ENCODE results near the gene MYL5.

MYL5 gene

DNA sequence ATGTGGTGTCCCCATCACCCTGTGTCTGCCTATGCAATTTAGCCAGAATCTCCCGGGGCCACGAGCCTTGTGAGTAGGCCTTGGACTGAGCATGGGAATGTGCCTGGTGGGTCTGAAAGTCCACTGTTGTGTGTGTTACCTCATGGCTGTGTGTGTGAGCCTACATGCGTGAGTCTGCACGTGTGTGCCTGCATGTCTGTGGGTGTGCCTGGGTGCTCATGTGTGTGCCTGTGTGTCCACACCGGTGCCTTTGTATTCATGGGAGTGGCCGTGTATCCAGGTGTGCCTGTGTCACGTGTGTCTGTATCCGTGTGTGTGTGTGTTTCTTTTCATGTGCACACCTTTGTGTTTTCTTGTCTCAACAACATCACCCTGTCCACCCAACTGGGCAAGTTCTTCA is 14.5 kb upstream of the MYL5 start:
- no peak for TF ChIP-seq POLR2AphosphoS5 (IDR thresholded peaks at IDR 0.05; ENCODE audit: low read depth, low read length)
- no peak for TF ChIP-seq POLR2A (IDR thresholded peaks at IDR 0.05; ENCODE audit: low read depth, low read length)
- TF ChIP-seq TAF1 (IDR thresholded peaks at IDR 0.05; ENCODE audit: borderline replicate concordance, low read depth, low read length): no peak
- DNase-seq (ENCODE audit: insufficient read length) (no peak), FAIRE-seq (no peak)

DNA sequence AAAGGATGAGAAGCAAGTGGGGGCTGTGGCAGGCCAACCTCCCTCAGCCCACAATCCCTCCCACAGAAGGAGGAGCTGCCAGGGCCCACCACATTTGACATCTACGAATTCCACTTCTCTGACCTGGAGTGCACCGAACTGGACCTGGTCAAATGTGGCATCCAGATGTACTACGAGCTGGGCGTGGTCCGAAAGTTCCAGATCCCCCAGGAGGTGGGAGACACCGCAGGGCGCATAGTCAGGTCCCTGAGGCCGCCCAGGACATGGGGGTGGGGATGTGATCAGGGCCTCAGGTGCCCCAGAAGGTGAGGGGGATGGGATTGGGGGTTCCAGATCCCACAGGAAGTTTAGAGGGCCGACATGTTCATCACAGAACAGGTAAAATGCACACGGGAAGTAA is 13.9 kb upstream of the MYL5 start:
- DNase-seq (ENCODE audit: insufficient read length) (no peak), FAIRE-seq (no peak)
- no peak for TF ChIP-seq POLR2AphosphoS5 (IDR thresholded peaks at IDR 0.05; ENCODE audit: low read depth, low read length)
- no peak for TF ChIP-seq POLR2A (IDR thresholded peaks at IDR 0.05; ENCODE audit: low read depth, low read length)
- TF ChIP-seq TAF1 (IDR thresholded peaks at IDR 0.05; ENCODE audit: borderline replicate concordance, low read depth, low read length): no peak

DNA sequence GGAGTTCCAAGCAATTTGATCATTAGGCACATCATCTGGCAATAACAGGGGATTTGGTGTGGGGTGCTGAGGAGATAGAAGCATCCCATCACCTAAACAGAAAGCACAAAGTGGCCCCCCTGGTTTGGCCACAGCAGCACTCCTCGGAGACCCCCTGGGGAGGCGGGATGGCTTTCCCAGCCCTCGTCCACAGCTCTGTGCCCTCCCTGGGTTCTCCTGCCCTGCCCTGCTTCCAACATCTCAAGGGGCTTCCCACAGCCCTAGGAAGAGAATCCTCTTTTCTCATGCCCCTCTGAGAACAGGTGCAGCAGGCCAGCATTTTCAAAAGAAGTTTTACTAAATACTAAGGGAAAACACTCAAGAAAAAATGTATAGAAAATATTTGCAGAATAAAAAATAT is 13.1 kb upstream of the MYL5 start:
- no peak for DNase-seq (ENCODE audit: insufficient read length)
- FAIRE-seq: no peak
- TF ChIP-seq POLR2A (IDR thresholded peaks at IDR 0.05; ENCODE audit: low read depth, low read length) (no peak), POLR2AphosphoS5 (IDR thresholded peaks at IDR 0.05; ENCODE audit: low read depth, low read length) (no peak), TAF1 (IDR thresholded peaks at IDR 0.05; ENCODE audit: borderline replicate concordance, low read depth, low read length) (no peak)

DNA sequence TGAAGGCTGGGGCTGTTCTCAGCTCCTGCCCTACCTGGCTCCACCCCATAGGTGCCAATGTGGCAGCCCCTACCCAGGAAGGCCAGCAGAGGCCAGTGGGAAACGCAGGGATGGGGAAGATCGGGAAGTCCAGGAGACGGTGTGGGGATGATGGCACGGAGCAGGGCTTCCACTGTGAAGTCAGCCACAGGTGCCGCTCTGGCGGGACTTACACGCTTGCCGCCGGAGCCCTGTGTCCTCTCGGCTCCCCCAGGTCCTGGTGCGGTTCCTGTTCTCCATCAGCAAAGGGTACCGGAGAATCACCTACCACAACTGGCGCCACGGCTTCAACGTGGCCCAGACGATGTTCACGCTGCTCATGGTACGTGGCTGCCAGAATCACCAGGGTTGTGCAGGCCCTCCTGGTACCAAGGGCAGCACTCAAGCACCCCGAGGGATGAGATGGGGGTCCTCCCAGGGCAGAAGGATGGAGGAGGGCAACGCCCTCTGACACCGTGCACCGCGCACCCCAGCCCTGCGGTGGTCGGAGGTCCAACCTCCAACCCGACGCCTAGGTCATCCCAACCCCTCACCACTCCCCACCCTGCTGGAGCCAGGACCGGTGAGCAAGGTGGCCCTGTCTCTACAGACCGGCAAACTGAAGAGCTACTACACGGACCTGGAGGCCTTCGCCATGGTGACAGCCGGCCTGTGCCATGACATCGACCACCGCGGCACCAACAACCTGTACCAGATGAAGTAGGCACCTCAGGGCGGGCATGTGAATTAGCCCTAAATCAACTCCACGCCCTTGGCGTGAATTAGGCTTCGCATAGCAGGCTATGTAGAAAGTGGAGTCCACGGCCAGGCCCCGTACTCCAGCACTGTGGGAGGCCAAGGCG is 12.2 kb upstream of the MYL5 start:
- no peak for DNase-seq (ENCODE audit: insufficient read length)
- no peak for TF ChIP-seq POLR2AphosphoS5 (IDR thresholded peaks at IDR 0.05; ENCODE audit: low read depth, low read length)
- TF ChIP-seq POLR2A (IDR thresholded peaks at IDR 0.05; ENCODE audit: low read depth, low read length): no peak
- no peak for TF ChIP-seq TAF1 (IDR thresholded peaks at IDR 0.05; ENCODE audit: borderline replicate concordance, low read depth, low read length)
- no peak for FAIRE-seq

DNA sequence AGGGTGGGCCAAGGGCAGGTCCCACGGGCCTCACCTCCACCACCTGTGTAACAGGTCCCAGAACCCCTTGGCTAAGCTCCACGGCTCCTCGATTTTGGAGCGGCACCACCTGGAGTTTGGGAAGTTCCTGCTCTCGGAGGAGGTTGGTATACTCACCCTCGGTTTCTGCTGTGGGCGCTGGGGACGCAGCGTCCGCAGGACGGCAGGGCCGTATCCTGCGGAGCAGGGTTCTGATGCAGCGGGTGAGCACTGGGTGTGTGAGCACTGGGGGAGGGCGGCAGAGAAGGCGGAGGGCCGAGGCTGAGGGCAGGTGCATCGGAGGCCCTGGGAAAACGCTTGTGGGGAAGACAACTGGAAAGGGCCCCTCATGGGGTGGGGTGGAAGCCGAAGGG is 11.3 kb upstream of the MYL5 start:
- no peak for TF ChIP-seq POLR2A (IDR thresholded peaks at IDR 0.05; ENCODE audit: low read depth, low read length)
- no peak for TF ChIP-seq TAF1 (IDR thresholded peaks at IDR 0.05; ENCODE audit: borderline replicate concordance, low read depth, low read length)
- TF ChIP-seq POLR2AphosphoS5 (IDR thresholded peaks at IDR 0.05; ENCODE audit: low read depth, low read length): no peak
- DNase-seq (ENCODE audit: insufficient read length) (no peak), FAIRE-seq (no peak)

DNA sequence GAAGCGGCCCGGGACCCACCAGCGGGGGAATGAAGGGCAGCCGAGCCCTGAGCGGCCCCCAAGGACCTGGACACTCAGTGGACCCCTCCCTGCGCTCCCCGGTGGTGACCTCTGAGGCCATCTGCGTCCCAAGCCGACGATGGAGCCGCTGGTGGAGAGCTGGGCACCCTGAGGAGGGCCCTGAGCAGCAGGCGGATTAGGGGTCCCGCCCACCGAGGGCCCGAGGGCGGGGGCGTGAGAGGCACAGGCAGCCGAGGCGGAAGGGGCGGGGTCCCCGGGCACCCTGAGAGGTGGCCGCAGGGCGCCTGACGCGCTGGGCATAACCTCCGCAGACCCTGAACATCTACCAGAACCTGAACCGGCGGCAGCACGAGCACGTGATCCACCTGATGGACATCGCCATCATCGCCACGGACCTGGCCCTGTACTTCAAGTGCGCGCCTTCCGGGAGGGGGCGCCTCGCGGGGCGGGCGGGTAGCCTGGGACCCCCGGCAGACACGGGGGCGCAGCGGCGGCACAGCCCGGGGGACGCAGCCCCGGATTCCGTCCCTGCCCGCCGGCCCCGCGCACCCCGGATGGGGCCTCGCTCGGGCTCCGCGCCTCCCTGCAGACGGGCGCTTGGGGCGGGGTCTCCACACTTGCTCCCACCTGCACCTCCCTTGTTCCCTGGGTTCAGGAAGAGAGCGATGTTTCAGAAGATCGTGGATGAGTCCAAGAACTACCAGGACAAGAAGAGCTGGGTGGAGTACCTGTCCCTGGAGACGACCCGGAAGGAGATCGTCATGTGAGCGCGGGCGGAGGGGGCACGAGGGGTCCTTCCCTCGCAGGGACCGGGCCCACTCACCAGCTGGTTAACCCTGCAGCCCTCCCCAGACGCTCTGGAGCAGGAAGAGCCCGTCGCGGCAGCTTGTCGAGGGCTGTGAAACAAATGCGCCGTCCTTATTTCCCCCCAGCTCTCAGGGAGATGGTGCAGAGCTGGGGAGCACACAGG is 10.6 kb upstream of the MYL5 start:
- no peak for DNase-seq (ENCODE audit: insufficient read length)
- TF ChIP-seq POLR2A (IDR thresholded peaks at IDR 0.05; ENCODE audit: low read depth, low read length) (no peak), POLR2AphosphoS5 (IDR thresholded peaks at IDR 0.05; ENCODE audit: low read depth, low read length) (no peak), TAF1 (IDR thresholded peaks at IDR 0.05; ENCODE audit: borderline replicate concordance, low read depth, low read length) (no peak)
- FAIRE-seq: no peak

DNA sequence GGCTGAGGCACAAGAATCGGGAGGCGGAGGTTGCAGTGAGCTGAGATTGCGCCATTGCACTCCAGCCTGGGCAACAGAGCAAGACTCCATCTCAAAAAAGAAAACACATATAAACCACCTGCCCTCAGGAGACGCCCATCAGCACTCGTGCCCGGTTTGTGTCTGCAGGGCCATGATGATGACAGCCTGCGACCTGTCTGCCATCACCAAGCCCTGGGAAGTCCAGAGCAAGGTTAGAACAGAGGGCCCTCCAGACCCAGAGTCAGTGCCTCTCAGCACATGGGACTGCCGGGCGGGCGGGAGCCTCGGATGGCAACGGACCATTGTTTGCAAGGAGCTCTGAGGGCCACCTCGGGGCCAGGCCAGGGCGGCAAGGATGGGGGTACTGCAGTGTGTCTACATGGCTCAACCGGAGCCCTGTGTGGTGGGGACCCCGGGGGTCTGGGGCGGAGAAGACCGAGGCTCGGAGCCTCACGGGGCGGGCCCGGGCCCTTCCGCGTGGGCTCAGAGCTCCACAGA is 9.6 kb upstream of the MYL5 start:
- no peak for DNase-seq (ENCODE audit: insufficient read length)
- FAIRE-seq: no peak
- no peak for TF ChIP-seq POLR2A (IDR thresholded peaks at IDR 0.05; ENCODE audit: low read depth, low read length)
- no peak for TF ChIP-seq TAF1 (IDR thresholded peaks at IDR 0.05; ENCODE audit: borderline replicate concordance, low read depth, low read length)
- no peak for TF ChIP-seq POLR2AphosphoS5 (IDR thresholded peaks at IDR 0.05; ENCODE audit: low read depth, low read length)

DNA sequence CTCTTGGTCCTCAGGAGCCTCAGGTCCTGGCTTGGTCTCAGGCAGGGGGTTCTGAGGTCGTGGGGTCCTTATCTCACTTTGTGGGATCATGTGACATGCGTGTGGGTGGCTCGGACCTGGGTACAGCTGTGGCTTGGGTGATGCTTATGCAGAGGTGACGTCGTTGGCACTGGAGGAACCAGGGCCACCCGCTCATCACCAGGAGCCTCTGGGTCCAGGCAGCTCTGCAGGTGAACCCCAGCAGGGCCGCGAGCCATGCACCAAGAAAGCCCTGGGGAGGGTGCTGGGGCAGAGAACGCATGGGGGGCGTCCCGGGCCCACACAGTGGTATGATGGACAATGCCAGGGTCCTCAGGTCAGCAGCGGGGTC is 9.0 kb upstream of the MYL5 start:
- FAIRE-seq: no peak
- DNase-seq (ENCODE audit: insufficient read length): no peak
- TF ChIP-seq POLR2A (IDR thresholded peaks at IDR 0.05; ENCODE audit: low read depth, low read length) (no peak), POLR2AphosphoS5 (IDR thresholded peaks at IDR 0.05; ENCODE audit: low read depth, low read length) (no peak), TAF1 (IDR thresholded peaks at IDR 0.05; ENCODE audit: borderline replicate concordance, low read depth, low read length) (no peak)

DNA sequence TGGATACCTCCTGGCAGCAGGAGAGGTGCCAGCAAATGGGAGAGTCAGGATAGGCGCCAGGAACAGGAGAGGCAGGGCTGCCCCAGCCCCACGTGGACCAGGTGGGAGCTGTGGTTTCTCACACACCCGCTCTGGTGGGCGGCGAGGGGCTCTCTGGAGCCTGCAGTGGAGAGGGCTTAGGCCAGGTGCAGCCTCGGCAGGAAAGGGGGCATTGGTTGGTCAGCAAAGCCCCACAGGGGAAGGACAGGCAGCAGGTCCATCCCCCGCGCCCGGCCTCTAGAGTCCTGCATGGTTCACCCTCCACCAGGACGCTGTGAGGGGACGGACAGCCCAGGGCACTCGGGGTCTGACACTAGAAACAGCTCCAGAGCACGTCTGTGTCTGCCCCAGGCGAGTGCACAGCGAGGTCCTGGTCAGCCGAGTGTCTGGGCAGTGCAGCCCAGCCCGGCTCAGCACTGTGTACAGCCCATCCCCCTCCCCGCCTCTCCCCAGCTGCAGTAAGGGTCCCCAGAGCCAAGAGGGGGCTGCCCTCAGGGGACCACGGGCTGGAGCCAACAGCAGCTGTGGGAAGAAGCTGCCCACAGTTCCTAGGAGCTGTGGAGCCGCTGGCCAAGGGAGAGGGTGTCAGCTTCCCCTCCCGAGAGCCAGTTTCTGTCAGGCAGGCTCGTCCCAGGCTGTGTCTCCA is 8.4 kb upstream of the MYL5 start:
- TF ChIP-seq POLR2AphosphoS5 (IDR thresholded peaks at IDR 0.05; ENCODE audit: low read depth, low read length): no peak
- TF ChIP-seq TAF1 (IDR thresholded peaks at IDR 0.05; ENCODE audit: borderline replicate concordance, low read depth, low read length): no peak
- no peak for TF ChIP-seq POLR2A (IDR thresholded peaks at IDR 0.05; ENCODE audit: low read depth, low read length)
- FAIRE-seq: no peak

DNA sequence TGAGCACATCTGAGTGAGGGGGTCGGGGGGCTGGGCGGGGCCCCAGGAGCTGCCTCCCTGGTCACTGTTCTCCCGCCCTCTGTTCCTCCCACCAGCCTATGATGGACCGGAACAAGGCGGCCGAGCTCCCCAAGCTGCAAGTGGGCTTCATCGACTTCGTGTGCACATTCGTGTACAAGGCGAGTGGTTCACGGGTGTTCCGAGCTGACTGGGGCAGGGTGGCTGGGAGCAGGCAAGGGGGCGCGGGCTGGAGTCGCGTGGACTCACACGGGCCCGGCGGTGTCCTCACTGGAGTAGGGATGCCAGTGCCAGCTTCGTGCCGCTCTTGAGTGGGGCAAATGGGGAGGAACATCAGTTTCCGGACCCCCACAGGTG is 7.9 kb upstream of the MYL5 start:
- no peak for FAIRE-seq
- DNase-seq (ENCODE audit: insufficient read length): no peak
- no peak for TF ChIP-seq POLR2A (IDR thresholded peaks at IDR 0.05; ENCODE audit: low read depth, low read length)
- TF ChIP-seq TAF1 (IDR thresholded peaks at IDR 0.05; ENCODE audit: borderline replicate concordance, low read depth, low read length): no peak
- no peak for TF ChIP-seq POLR2AphosphoS5 (IDR thresholded peaks at IDR 0.05; ENCODE audit: low read depth, low read length)

More for the DNA sequence above, 8.4 kb upstream of the MYL5 start:
- no peak for DNase-seq (ENCODE audit: insufficient read length)

Measured in GM12892 (cell line).